NCI-H526 (cell line): ENCODE results near the gene ST6GALNAC3.
"Not testable (repeated sequence)": the region's sequence is repeated elsewhere in the genome, so short reads cannot be mapped to it uniquely, and the experiment has no call there.

Source experiments
- DNase-seq, 2 experiments: peaks; one replicate each; lab custom pipeline; 2025; lab: John Stamatoyannopoulos, UW

ST6GALNAC3 gene

GRCh38 chr1:76073481-76073880, 1.1 kb upstream of the ST6GALNAC3 start:
- DNase-seq = no peak

- DNase-seq = no peak
Measured at GRCh38 chr1:76075188-76075489, 593 bp downstream of the ST6GALNAC3 start.

DNA sequence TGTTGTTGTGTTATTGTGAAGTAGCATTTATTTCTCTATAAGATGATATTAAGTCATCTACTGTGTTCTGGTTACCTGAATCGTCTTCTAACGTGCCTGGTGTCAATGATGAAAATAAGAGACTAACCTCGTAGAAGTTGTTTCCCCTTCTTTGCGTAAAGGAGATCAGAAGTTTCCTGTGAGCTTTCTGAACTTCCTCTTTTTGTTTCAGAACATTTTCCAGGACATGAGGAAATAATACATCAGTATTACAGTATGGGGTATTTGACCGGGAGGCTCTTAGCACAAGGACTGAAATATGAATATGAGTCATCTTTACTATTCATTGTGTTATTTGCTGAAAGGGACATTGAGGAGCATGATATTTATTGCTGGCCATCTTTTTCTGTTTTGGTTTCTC, 1.3 kb downstream of the ST6GALNAC3 start:
- DNase-seq = no peak

GRCh38 chr1:76079475-76080227, 5.1 kb downstream of the ST6GALNAC3 start:
- peak; percentile 89 to 91 for DNase-seq

DNA sequence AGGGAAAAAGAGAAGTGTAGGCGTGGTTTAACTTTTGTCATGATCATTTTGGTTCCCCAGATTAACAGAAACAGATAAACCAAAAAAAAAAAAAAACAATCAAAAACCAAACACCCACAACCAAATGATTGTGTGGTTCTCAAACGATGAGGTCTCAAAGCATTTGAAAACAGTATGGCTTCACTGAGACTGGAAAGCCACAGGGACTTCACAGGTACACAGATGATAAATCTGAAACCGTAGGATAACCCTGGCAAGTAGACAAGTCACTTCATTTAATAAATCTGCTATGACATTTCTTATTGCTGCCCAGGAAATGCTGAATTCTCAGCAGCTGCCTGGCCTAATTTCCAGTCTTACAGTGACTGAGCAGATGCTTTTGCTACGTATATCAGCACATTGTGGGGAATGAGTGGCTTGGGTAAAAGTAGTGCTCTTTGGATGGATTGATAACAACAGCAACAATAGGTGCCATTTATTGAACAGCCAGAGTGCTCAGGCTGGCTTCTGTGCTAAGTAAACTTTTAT, 6.1 kb downstream of the ST6GALNAC3 start:
- DNase-seq = peak; percentile 22 to 45

DNA sequence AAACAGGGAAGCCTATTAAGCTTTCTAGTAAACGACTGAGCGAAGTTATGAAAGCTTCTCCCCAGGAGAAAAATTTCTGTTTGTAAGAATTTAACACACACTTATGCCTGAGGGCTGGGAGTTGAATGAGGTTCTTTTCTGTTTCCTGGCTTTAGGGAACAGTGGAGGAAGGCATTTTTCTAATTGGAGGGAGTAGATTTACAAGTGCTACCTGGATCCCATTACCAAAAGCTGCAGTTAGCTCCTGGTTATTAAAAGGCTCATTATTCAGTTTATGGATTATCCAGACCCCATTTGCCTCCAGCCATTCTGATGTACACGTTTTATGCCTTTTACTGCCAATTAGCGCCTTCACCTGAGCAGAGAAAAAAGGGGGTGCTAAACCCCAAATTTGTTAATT, 7.5 kb downstream of the ST6GALNAC3 start:
- peak in 1 of 2 experiments; percentile 33 for DNase-seq

DNA sequence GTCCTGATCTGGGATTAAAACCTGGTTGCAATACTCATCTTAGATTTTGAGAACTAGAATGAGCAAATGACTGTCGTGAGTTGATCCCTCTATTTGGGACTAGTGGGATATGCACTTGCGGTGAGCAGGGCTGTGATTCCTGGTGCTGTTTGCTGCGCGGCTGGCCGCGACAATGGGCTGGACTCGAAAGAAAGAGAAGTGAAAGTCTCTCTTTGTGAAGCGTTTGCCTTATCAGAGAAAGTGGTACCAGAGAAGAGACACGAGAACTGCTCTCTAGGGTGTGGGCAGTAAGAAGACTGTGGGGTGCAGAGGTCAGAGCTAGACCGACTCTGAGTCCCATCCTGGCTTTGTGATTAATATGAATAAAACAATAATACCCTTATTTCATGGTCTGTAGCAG, 8.6 kb downstream of the ST6GALNAC3 start:
- peak; percentile 39 to 67 for DNase-seq

- DNase-seq = peak; percentile 69 to 78
Measured at GRCh38 chr1:76084029-76084627, 9.6 kb downstream of the ST6GALNAC3 start.

GRCh38 chr1:76084685-76085084, 10.1 kb downstream of the ST6GALNAC3 start:
- peak; percentile 93 to 95 for DNase-seq

GRCh38 chr1:76086109-76086508, 11.6 kb downstream of the ST6GALNAC3 start:
- no peak for DNase-seq

GRCh38 chr1:76086597-76086996, 12.1 kb downstream of the ST6GALNAC3 start:
- no peak for DNase-seq

- DNase-seq = no peak
Measured at GRCh38 chr1:76090283-76091203, 16.0 kb downstream of the ST6GALNAC3 start.

- no peak for DNase-seq
Measured at GRCh38 chr1:76092812-76093211, 18.3 kb downstream of the ST6GALNAC3 start.

- DNase-seq = no peak
Measured at GRCh38 chr1:76093522-76094312, 19.2 kb downstream of the ST6GALNAC3 start.

DNA sequence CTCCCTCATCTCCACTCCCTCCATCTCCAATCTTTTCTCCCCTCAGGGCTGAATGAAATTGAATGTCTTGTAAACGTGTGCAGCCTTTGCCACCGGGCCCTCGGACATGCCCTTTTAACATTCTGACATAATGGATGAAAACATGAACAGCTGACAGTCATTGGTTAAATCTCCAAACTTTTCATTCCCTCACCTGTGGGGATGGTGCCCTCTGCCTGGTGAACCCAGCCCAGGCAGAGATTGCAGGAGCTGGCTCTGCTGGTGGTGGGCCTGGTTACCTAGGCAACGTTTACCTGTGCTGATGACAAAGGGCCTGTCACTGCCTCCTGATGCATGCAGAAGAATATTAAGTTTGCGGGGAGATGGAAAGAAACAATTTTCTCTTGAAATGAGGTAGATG, 21.3 kb downstream of the ST6GALNAC3 start:
- DNase-seq = peak in 1 of 2 experiments; percentile 35

GRCh38 chr1:76097064-76097463, 22.5 kb downstream of the ST6GALNAC3 start:
- DNase-seq = not testable (repeated sequence)

DNA sequence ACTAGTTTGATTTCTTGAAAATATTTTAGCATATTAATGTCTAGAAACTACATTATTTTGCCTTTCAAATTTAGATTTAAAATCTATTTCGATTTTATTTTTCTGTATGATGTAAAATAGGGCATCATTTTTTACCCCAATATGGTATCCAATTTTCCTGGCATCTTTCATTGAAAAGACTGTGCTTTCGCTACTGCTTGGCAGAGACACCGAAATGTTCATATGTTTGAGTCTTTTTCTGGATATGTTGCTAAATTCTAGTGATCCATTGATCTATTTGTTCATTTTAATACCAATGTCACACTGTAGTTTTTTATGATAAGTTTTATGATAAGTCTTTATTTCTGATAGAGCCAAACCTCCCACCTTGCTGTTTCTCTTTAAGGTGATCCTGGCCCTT, 24.3 kb downstream of the ST6GALNAC3 start:
- no peak for DNase-seq

DNA sequence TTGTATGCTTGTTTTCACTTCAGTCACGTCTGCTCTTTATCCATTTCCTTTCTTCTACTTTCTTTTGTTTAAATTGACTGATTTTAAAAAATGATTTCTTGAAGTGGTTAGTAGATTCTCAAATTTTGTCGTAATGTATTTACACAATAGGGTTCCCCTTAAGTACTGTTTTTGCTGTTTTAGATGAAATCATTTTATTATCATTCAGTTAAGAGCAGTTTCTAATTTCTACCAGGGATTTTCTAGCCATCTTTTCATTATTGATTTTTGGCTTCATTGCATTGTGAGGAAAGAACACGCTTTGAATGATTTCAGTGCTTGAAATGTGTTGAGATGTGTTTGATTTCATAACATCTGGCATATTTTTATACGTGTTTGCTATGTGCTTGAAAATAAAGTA, 27.0 kb downstream of the ST6GALNAC3 start:
- DNase-seq = no peak

GRCh38 chr1:76102046-76102445, 27.5 kb downstream of the ST6GALNAC3 start:
- DNase-seq = peak; percentile 20 to 53

DNA sequence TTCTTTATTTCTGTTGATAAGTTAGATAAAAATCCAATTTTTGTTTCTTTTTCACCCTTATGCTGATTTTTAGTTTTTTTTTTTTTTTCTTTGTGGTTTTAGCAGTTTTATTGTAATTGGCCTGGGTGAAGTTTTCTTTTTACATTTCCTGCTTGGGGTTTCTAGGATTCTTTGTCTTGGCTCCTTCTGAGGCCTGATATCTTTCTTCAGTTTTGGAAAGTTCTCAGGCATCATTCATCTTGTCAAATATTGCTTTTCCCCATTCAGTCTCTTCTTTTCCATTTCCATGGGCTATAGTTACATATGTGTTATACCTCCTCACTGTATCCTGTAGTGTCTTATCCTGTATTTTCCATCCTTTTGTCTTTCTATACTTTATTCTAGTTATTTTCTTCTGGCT, 28.5 kb downstream of the ST6GALNAC3 start:
- DNase-seq = no peak

- no peak for DNase-seq
Measured at GRCh38 chr1:76105372-76105771, 30.8 kb downstream of the ST6GALNAC3 start.

DNA sequence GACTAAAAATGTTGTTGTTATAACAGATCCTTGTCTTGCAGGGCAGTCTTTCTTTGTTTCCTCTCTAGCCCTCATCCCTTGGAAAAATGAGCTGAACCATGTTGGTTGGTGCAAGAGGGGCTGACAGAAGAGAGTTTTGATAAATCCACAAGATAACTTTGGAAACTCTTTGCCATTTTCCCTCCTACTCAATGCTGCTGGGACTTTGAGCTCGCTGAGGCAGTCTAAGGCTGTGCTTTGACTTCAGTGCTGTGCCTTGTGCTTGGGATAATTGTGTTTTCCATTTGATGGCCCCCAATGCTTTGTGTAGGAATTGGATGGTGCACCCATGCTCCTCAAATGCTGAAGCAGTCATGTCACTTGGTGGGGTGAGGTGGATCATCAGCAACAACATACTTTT, 31.7 kb downstream of the ST6GALNAC3 start:
- DNase-seq = no peak
